ENCODE data around the gene RGS6.

Gene RGS6

DNA sequence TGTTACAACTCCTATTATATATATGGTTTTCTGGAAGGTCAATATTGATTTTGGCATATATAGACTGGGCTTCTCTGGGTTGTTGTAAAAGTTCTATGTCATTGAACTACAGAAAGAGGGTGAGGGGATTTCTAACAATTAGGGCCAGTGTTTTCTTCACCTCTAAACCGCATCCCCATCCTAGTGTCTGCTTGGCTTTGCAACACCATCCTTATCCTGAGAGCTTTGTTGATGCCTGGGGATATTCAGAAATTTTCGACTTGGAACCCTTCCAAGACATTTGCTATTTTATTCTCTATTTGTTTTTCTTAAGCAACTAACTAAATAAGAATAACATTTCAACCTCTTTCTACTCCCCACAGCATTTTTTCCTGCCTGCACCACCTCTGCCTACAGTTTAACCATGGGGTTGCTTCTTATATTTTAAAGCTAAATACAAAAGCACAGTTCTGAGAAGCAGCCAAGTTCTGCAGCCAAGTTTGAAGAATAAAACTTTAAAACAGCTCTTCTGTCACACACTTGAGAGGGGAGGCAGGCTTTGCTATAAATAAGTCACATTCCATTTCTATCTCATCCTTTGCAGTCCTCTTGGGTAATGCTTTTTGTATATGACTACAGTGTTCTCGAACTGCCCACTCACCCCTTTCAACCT is 53.4 kb downstream of the RGS6 start:
- TF ChIP-seq GATA2 (IDR thresholded peaks at IDR 0.05; ENCODE audit: low read depth, low read length) (no peak), GATA3 (IDR thresholded peaks at IDR 0.05; ENCODE audit: low read depth, low read length) (no peak)

DNA sequence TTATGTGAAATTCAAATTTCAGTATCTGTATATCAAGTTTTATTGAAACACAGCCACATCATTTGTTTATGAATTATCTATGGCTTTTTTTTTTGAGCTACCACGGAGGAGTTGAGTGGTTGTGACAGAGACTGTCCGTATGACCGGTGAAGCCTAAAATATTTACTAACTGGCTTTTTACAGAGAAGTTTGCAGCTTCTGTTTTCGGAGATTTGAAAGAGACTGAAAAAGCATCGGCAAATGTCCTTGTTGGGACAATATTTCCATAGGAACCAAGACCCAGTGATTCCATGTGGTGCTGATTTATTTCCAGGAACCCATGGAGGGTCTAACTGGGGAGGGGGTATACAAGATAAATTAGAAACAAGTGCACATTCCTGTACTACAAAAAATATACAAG is 56.2 kb downstream of the RGS6 start:
- TF ChIP-seq GATA3 (IDR thresholded peaks at IDR 0.05; ENCODE audit: low read depth, low read length) (no peak), GATA2 (IDR thresholded peaks at IDR 0.05; ENCODE audit: low read depth, low read length) (no peak)

DNA sequence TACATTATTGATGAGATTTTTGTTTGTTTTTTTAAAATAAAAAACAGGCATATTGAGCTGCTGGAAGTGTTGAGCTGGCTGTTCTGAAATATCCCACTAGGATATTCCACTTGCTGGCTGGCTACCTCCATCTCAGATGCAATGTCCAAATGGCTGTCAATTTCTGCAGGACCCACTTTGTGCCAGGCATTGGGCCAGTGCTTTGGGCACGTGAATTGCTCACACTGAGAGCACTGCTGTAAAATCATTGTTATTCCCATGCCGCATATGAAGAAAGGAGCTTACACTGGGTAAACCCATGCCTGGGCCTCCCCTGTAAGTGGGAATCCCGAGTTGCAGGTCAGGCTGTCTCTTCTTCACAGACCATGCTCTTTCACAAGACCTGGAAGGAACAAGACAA is 56.7 kb downstream of the RGS6 start:
- TF ChIP-seq GATA3 (IDR thresholded peaks at IDR 0.05; ENCODE audit: low read depth, low read length) (no peak), GATA2 (IDR thresholded peaks at IDR 0.05; ENCODE audit: low read depth, low read length) (no peak)

DNA sequence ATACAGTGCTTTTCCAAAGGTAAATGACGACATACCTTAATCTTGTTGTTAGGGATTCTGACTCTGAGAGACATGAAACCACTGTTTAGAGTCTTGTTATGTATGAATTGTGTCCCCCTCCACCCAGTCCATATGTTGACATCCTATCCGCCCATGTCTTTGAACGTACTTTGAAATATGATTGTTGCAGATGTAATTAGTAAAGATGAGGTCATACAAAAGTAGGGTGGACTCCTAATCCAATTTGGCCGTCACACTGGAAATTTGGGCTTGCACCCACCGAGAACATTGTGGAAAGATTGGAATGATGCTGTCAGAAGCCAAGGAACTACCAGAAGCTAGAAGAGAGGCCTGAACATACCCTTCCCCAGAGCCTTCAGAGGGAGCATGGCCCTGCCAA is 62.2 kb downstream of the RGS6 start:
- TF ChIP-seq GATA3 (IDR thresholded peaks at IDR 0.05; ENCODE audit: low read depth, low read length) = no peak
- no peak for TF ChIP-seq GATA2 (IDR thresholded peaks at IDR 0.05; ENCODE audit: low read depth, low read length)

DNA sequence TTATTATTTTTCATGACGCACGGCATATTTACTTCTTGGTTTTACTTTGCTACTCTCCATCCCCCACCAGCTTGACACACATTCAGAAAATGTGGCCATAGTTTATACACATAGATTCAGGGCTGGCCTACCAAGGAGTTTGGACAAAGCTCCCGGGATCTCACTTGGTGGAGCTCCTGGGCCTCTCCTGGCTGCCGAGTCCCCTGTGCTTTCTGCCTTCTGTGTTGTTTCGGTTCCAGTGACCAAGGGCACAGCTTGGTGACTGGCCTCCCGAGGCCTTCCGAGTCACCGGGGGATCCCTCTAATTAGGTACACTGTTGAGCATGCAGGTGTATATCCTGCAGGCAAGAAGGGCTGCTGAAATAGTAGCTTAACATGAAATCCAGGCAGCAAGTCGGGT is 63.5 kb downstream of the RGS6 start:
- TF ChIP-seq GATA3 (IDR thresholded peaks at IDR 0.05; ENCODE audit: low read depth, low read length) (no peak), GATA2 (IDR thresholded peaks at IDR 0.05; ENCODE audit: low read depth, low read length) (no peak)

DNA sequence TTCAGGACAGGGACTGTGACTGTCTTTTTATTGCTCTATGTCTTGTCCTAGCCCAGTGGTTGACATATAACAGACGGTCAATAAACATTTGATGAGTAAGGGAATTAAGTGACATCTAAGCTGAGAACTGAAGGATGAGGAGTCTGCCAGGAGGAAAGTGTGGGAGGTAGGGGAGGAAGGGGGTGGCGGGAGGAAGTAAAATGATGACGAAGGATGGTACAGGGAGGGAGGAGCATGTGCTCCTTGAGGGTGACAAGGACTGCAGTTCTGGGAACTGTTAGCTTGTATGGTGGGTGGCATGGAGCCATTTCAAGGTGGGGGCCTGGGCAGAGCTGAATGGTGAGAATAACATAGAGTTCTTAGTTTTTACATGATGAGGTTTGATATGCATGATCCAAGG is 64.4 kb downstream of the RGS6 start:
- TF ChIP-seq GATA3 (IDR thresholded peaks at IDR 0.05; ENCODE audit: low read depth, low read length) = no peak

DNA sequence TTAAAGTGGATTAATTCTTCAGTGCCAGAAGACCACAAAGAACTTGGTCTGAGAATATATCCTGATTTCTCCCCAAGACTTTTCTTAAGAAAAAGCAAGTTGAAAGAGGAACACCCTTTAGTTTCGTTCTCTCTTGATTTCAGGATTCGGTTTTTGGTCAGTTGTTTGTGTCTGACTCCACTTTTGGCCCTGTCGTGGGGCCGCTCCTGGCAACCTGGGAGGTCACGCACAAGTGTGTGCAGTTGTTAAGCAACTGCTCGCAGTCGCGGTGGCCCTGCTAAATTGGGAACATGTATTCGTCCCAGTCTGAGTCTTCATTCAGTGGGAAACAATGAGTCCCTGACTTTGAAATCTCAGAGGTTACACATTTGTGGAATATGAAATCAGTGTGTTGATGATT is 68.7 kb downstream of the RGS6 start:
- no peak for TF ChIP-seq GATA3 (IDR thresholded peaks at IDR 0.05; ENCODE audit: low read depth, low read length)
- no peak for TF ChIP-seq GATA2 (IDR thresholded peaks at IDR 0.05; ENCODE audit: low read depth, low read length)

DNA sequence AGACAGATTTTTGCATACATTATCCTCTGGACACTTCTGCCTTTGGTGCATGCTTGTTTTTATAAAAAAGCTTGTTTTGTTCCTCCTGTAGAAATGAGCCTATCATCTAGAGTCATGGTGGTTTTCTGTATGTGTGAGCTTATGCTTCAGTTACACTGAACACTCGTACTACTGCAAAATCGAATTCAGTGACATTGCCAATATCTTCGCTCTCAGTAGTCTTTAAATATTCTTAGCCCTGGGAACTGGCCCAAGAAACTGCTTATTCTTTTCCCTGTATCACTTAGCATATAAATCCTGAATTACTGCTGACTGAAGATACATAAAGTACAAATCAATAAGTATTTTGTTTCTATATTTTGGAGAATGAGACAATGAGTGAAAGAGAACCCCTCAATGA is 70.5 kb downstream of the RGS6 start:
- TF ChIP-seq GATA3 (IDR thresholded peaks at IDR 0.05; ENCODE audit: low read depth, low read length) (no peak), GATA2 (IDR thresholded peaks at IDR 0.05; ENCODE audit: low read depth, low read length) (no peak)

DNA sequence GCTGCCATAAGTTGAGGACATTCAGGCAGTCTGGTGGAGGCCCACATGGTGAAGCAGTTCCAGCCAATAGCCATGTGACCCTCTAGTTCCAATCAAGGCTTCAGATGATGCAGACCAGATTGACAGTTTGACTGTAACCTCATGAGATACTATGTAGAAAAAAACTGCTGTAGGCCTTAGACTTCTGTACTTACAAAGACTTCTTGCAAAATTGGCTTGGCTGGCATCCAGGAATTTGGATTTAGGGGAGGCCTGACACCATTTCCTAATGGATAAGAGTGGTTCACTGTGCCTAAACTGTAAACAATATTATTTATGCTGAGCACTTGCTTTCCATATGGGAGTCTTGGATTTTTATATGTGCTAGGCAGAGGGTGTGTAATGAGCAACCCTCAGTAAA is 76.4 kb downstream of the RGS6 start:
- TF ChIP-seq GATA3 (IDR thresholded peaks at IDR 0.05; ENCODE audit: low read depth, low read length) (no peak), GATA2 (IDR thresholded peaks at IDR 0.05; ENCODE audit: low read depth, low read length) (no peak)

DNA sequence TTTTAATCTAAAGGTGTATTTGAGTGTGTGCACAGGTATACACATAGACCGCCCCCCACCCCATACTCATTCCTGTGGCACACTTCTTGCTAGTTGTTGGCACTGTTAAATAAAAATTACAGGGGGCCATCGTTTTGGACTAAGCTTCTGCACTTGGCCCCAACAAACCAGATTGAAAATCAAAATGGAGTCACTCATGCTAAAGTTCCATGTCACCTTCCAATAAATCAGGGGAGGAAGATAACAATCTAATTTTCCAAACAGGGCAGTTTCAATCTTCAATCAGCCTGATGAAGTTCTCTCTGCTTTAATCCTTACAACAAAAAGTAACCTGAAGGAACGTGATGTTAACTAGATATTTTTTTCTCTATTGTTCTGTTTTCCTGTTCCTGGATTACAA is 78.2 kb downstream of the RGS6 start:
- TF ChIP-seq GATA2 (IDR thresholded peaks at IDR 0.05; ENCODE audit: low read depth, low read length) = no peak
- no peak for TF ChIP-seq GATA3 (IDR thresholded peaks at IDR 0.05; ENCODE audit: low read depth, low read length)

DNA sequence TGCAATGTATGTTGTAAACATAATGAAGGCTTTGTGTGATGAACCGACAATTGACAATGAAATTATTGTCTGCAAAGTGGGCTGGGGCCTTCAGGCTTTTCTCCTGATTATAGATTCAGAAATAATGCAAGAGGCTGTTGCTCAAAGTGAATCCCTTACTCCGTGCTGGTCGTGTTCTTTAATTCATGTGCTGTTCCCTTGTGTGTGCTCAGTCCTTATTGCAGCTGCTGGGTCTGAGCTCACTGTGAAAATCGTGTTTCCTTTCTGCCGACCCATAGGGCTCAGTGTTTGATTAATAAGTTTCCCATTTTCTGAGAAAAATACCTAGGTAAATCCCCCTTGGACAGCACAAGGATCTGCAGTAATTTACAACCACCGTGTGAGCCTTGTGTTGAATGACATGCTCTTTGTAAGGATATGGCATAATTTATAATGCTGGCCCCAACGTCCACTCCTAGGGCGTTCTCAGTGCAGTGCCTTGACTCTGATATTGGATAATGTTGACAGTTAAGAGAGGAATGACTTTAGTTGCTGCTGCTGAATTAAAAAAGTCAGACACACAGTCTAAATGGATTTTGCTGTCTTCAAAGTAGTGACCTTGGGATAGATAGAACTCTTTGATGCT is 81.6 kb downstream of the RGS6 start:
- TF ChIP-seq GATA2 (IDR thresholded peaks at IDR 0.05; ENCODE audit: low read depth, low read length) = no peak

DNA sequence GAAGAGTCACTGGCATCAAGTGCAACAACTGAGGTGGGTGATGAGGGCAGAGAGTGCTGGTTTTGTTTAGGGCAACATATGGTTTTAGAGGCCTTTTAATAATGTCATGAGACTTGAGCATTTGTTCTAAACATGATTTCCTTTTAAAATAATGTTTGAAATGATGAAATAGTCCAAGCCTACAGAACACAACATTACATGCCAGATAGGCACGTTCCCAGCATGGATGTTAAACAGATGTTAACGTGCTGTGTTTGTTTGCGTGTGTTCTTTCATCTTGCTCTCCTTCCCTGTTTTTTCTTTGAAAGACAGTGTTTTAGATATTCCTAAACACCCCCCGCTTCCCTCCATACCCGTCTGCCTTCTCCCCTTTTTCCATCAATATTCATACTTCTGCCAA is 82.3 kb downstream of the RGS6 start:
- TF ChIP-seq GATA3 (IDR thresholded peaks at IDR 0.05; ENCODE audit: low read depth, low read length) (no peak), GATA2 (IDR thresholded peaks at IDR 0.05; ENCODE audit: low read depth, low read length) (no peak)

DNA sequence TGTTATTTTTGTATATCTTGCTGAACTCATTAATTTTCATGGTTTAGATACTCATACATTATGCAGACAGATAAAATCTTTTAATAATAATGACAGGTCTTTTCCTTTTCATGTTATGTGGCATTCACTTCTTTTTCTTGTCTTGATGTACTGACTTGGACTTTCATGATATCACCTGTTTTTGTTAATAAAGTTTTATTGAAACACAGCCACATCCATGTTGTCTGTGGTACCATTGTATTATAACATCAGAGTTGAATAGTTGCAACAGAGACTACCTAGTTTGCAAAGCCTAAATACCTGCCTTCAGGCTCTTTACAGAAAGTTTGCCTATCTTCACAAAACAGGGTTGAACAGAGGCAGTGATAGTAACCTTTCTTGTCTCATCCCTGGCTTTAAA is 85.1 kb downstream of the RGS6 start:
- TF ChIP-seq GATA3 (IDR thresholded peaks at IDR 0.05; ENCODE audit: low read depth, low read length) (no peak), GATA2 (IDR thresholded peaks at IDR 0.05; ENCODE audit: low read depth, low read length) (no peak)

DNA sequence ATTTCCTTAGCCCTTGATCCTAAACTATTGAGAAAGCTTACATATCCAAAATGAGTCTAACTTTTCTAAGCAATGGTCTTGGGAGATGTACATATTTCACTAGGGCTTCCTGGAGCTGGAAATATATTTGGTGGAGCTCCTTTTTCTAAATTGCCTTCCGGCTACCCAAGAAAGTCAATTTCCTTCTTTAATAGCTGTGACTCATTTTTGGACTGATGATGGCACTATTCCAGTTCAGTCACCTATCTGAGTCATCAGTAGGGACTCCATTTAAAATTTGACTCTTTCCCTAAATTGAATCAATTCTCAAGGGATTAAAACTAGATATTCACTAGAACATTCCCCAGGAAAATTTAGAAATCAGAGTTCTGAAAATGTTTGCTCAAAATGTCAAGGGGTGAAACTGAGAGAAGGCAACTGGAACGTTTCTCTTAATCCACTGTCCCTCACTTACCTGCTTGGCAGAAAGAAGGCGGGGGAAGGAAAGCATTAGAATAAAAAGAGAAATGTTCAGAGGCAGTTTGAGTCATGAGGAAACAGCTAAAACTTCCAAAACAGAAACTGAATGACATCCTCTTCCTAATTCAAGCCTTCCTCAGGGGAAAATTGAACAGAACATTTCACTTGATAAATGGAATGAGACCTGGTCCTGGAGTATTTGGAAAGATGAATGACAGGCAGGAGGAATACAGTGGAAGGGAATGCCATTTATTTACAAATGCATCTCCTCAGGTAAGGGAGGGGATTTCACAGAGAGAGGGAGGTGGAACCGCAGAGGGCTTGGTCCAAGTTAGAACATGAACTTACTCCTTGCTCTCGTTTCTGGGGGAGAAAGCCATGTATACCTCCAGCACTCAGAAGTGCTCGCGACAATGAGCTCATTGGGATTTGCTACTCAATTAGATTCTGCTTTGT is 91.2 kb downstream of the RGS6 start:
- TF ChIP-seq GATA3 (IDR thresholded peaks at IDR 0.05; ENCODE audit: low read depth, low read length) = no peak
- TF ChIP-seq GATA2 (IDR thresholded peaks at IDR 0.05; ENCODE audit: low read depth, low read length) = no peak

DNA sequence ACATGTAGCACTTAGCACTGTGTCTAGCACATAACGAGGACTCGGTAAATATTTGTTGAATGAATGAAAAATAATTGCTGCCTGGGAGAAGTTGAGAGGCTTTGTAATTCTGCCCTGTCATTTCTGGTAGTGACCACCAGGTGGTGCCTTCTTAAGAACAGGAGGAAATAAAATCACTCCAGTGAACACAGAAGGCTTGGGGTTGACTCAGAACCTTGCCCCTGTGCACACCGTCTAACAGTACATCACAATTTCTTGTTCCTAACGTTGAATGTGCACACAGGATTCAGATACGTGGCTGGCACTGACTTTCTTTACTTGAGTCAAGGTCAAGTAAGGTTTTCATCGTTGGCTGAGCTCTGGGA is 91.8 kb downstream of the RGS6 start:
- TF ChIP-seq GATA3 (IDR thresholded peaks at IDR 0.05; ENCODE audit: low read depth, low read length) (no peak), GATA2 (IDR thresholded peaks at IDR 0.05; ENCODE audit: low read depth, low read length) (no peak)
